ENCODE data around the gene ZNF524.

DNA sequence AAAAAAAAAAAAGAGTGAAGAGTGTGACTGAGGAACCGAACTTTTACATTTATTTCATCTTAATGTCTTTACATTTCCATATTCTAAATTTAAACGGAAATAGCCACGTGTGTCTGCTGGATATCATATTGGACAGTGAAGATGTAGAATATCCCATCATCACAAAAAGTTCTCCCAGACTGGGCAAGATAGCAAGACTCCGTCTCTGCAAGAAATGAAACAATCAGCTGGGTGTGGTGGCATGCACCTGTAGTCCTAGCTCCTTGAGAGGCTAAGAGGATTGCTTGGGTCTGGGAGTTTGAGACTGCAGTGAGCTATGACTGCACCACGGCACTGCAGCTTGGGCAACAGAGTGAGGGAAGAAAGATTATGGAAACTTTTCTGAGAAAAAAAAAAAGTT lies 23.3 kb upstream of the ZNF524 start:
- no peak for TF ChIP-seq CTCF (IDR thresholded peaks at IDR 0.05)
- TF ChIP-seq POLR2AphosphoS5 (IDR thresholded peaks at IDR 0.05): no peak
